ENCODE results near the gene GPX4.
"Not testable (repeated sequence)": the region's sequence is repeated elsewhere in the genome, so short reads cannot be mapped to it uniquely, and the experiment has no call there.

The GPX4 gene

GRCh38 chr19:1109697-1110671, 6.2 kb downstream of the GPX4 start:
- H3K4me3 ChIP-seq = no peak overlapping the region
- H3K27ac ChIP-seq = peak overlapping the region in 1 of 21 experiments; percentile 4

- Histone ChIP-seq H3K4me3 (no peak overlapping the region), H3K27ac (peak overlapping the region in 11 of 21 experiments; percentile 21 to 85 (median 60))
Measured at GRCh38 chr19:1110809-1111640, 7.2 kb downstream of the GPX4 start.

GRCh38 chr19:1111641-1112267, 8.0 kb downstream of the GPX4 start:
- Histone ChIP-seq H3K27ac (peak overlapping the region in 11 of 21 experiments; percentile 21 to 85 (median 67)), H3K4me3 (no peak overlapping the region)

- Histone ChIP-seq H3K27ac (peak overlapping the region in 16 of 21 experiments; percentile 34 to 85 (median 70)), H3K4me3 (no peak overlapping the region)
Measured at GRCh38 chr19:1112268-1113029, 8.7 kb downstream of the GPX4 start.

GRCh38 chr19:1113030-1113985, 9.5 kb downstream of the GPX4 start:
- H3K4me3 ChIP-seq = no peak overlapping the region

GRCh38 chr19:1113986-1114483, 10.2 kb downstream of the GPX4 start:
- H3K27ac ChIP-seq = peak overlapping the region in 16 of 21 experiments; percentile 51 to 85 (median 70)
- no peak overlapping the region for H3K4me3 ChIP-seq

More at GRCh38 chr19:1113030-1113985, 9.5 kb downstream of the GPX4 start:
- peak overlapping the region in 19 of 21 experiments; percentile 9 to 85 (median 66) for H3K27ac ChIP-seq

GRCh38 chr19:1114728-1115127, 10.9 kb downstream of the GPX4 start:
- peak overlapping the region in 1 of 21 experiments; percentile 85 for H3K27ac ChIP-seq
- H3K4me3 ChIP-seq = not testable (repeated sequence)

- Histone ChIP-seq H3K4me3 (no peak overlapping the region), H3K27ac (peak overlapping the region in 3 of 21 experiments; percentile 15 to 45 (median 16))
Measured at GRCh38 chr19:1115646-1116420, 12.0 kb downstream of the GPX4 start.

GRCh38 chr19:1116726-1117581, 13.2 kb downstream of the GPX4 start:
- H3K27ac ChIP-seq = peak overlapping the region in 6 of 21 experiments; percentile 13 to 51 (median 30)
- H3K4me3 ChIP-seq = no peak overlapping the region

GRCh38 chr19:1117654-1118053, 13.9 kb downstream of the GPX4 start:
- Histone ChIP-seq H3K4me3 (no peak overlapping the region), H3K27ac (peak overlapping the region in 3 of 21 experiments; percentile 13 to 35 (median 19))

- Histone ChIP-seq H3K4me3 (no peak overlapping the region), H3K27ac (peak overlapping the region in 1 of 21 experiments; percentile 22)
Measured at GRCh38 chr19:1118999-1119398, 15.2 kb downstream of the GPX4 start.

- no peak overlapping the region for H3K4me3 ChIP-seq
Measured at GRCh38 chr19:1119475-1120217, 15.9 kb downstream of the GPX4 start.

GRCh38 chr19:1121395-1121794, 17.6 kb downstream of the GPX4 start:
- H3K27ac ChIP-seq = no peak overlapping the region

More at GRCh38 chr19:1119475-1120217, 15.9 kb downstream of the GPX4 start:
- H3K27ac ChIP-seq = peak overlapping the region in 1 of 21 experiments; percentile 22

GRCh38 chr19:1122021-1122971, 18.5 kb downstream of the GPX4 start:
- Histone ChIP-seq H3K27ac (peak overlapping the region in 3 of 21 experiments; percentile 3 to 46 (median 7)), H3K4me3 (no peak overlapping the region)

More at GRCh38 chr19:1121395-1121794, 17.6 kb downstream of the GPX4 start:
- H3K4me3 ChIP-seq = no peak overlapping the region

Data from skin epidermis (tissue), 12 donors.